Smooth muscle cell (in vitro differentiated cells): ENCODE measurements around the gene VPS26B. TPM values are rescaled to one million over a fixed set of nuclear protein-coding genes. Genes with fewer than 3 reads are reported as not detected.

ENCODE experiments used
- DNase-seq: peaks from one replicate; lab custom pipeline; 2025; ENCODE audit not compliant: unreplicated experiment; lab: John Stamatoyannopoulos, UW
- H2AFZ ChIP-seq: fragments of 200-600 bp; sonication (generic); 2 replicates; pipeline ENCODE4 v1.6.0; 2016; ENCODE audit warnings: antibody characterized with exemption, low read depth, mild to moderate bottlenecking
- H3F3A ChIP-seq: fragments of 200-600 bp; sonication (generic); 2 replicates; pipeline ENCODE4 v1.6.0; 2017; ENCODE audit warnings: antibody characterized with exemption, low read depth
- H3K27ac ChIP-seq: fragments of 200-600 bp; sonication (generic); 2 replicates; pipeline ENCODE4 v1.5.1; 2016; ENCODE audit warnings: low read depth, mild to moderate bottlenecking
- H3K27me3 ChIP-seq: fragments of 200-600 bp; sonication (generic); 2 replicates; pipeline ENCODE4 v1.6.1; 2016; ENCODE audit warnings: low read depth, mild to moderate bottlenecking
- H3K36me3 ChIP-seq: fragments of 200-600 bp; sonication (generic); 2 replicates; pipeline ENCODE4 v1.5.1; 2016; ENCODE audit warnings: low read depth
- H3K4me1 ChIP-seq: fragments of 200-600 bp; sonication (generic); 2 replicates; pipeline ENCODE4 v1.5.1; 2016; ENCODE audit warnings: low read depth
- H3K4me2 ChIP-seq: fragments of 200-600 bp; sonication (generic); 2 replicates; pipeline ENCODE4 v1.6.0; 2016; ENCODE audit warnings: mild to moderate bottlenecking
- H3K4me3 ChIP-seq: fragments of 200-600 bp; sonication (generic); 2 replicates; pipeline ENCODE4 v1.5.1; 2016; ENCODE audit warnings: mild to moderate bottlenecking
- H3K79me2 ChIP-seq: fragments of 200-600 bp; sonication (generic); 2 replicates; pipeline ENCODE4 v1.6.0; 2016; ENCODE audit warnings: low read depth, mild to moderate bottlenecking
- H3K9ac ChIP-seq: fragments of 200-600 bp; sonication (generic); 2 replicates; pipeline ENCODE4 v1.6.0; 2016; ENCODE audit warnings: low read depth
- H3K9me3 ChIP-seq: fragments of 200-600 bp; sonication (generic); replicated peaks from 2 replicates; pipeline ENCODE4 v1.5.1; 2016; ENCODE audit warnings: low read depth
- H4K20me1 ChIP-seq: fragments of 200-600 bp; sonication (generic); 2 replicates; pipeline ENCODE4 v1.6.0; 2016; ENCODE audit warnings: low read depth
- WGBS: methylation state at CpG from one replicate; pipeline ENCODE4 v1.1.7; 2016; ENCODE audit warnings: low lambda C conversion rate; 5-methylcytosine and 5-hydroxymethylcytosine counted together
- polyA plus RNA-seq: library from polyadenylated mRNA; unstranded; fragments of >200 nt; fragmentation: Nextera tagmentation; extraction: Ambion mirVana; gene quantifications from 2 replicates; pipeline ENCODE4 v1.2.1, GENCODE V29; 2016
- total RNA-seq: library from RNA; depleted of rRNA; stranded (reverse); fragments of >200 nt; gene quantifications from 2 replicates; pipeline ENCODE4 v1.2.3, GENCODE V29; 2014
- TF ChIP-seq, protein P1 (sequence below): fragments of 200-600 bp; sonication (generic); IDR thresholded peaks from 2 replicates; pipeline ENCODE4 v1.5.1; 2017; ENCODE audit warnings: borderline replicate concordance, mild to moderate bottlenecking, antibody characterized with exemption; ENCODE audit not compliant: insufficient read depth, poor library complexity, severe bottlenecking

VPS26B gene
- total and polyA plus RNA-seq, 2 experiments from 2014 or later: 30.7 to 48.4 TPM

DNA sequence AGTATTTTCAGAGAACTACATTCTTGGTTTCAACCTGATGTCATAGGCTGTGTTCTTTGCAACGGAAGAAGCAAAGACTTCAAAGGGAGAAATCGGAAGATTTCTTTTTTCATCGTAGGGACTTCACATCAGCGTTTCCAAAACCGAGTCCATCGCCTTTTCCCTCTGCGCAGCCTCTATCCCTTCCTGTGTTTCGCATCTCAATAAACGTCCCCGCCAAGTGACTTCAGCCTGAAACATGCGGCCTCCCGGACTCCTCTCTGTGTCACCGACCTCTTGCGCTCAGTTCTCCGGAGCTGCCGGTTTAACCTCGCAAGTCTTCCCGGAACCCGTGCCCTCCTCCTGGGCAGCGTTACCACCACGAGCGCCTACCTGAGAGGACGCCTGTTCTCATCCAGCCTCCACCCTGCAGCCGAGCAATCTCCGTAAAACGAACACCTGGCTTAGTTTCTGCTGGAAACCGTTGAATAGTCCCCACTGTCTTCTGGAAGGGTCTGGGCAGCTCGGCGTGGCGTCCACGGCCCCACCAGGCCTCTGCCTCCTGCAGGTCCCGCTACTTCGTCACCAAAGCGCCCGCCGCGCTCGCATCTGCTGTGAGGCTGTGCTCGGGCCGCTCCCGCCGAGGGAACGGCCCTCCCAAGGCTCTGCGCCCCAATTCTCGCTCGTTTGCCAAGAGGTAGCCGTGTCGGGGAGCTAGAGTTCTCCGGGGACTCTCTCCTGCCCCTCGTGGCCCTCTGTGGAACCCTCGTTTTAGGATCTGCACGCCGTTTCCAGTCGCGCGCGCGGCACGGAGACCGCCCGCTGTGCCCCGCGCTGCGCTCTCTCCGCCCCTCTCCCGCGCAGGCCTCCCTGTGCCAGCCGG is 51.3 kb downstream of the VPS26B start, which contains the start of gene GLB1L3:
Gene GLB1L3, plus strand, starts transcription at position 846 of the 862 bp plus-strand sequence. CDS start 362 bp downstream, outside the sequence.
- no peak within 1 kb of the TSS for H3K9ac ChIP-seq
- peaks cover 83% of the 10 kb centered on the region for H3K27me3 ChIP-seq
- no peaks in the 10 kb centered on the region for H3K9me3 ChIP-seq
- WGBS: 1% methylated on average over 68 of the region's 68 CpGs
- H3K4me1 ChIP-seq: peaks cover 17% of the 10 kb centered on the region
- TF ChIP-seq, protein P1, sequence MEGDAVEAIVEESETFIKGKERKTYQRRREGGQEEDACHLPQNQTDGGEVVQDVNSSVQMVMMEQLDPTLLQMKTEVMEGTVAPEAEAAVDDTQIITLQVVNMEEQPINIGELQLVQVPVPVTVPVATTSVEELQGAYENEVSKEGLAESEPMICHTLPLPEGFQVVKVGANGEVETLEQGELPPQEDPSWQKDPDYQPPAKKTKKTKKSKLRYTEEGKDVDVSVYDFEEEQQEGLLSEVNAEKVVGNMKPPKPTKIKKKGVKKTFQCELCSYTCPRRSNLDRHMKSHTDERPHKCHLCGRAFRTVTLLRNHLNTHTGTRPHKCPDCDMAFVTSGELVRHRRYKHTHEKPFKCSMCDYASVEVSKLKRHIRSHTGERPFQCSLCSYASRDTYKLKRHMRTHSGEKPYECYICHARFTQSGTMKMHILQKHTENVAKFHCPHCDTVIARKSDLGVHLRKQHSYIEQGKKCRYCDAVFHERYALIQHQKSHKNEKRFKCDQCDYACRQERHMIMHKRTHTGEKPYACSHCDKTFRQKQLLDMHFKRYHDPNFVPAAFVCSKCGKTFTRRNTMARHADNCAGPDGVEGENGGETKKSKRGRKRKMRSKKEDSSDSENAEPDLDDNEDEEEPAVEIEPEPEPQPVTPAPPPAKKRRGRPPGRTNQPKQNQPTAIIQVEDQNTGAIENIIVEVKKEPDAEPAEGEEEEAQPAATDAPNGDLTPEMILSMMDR: peak; percentile 16
- no peaks in the 10 kb centered on the region for H3F3A ChIP-seq
- H3K27ac ChIP-seq: no peak within 1 kb of the TSS
- no peaks in the 10 kb centered on the region for H4K20me1 ChIP-seq
- peak within 1 kb of the TSS; percentile 86 for H2AFZ ChIP-seq
- peak within 1 kb of the TSS; percentile 88 for H3K4me2 ChIP-seq
- no peak for DNase-seq
- H3K36me3 ChIP-seq: no peaks in the 10 kb centered on the region
- peak within 1 kb of the TSS; percentile 47 for H3K4me3 ChIP-seq
- H3K79me2 ChIP-seq: no peaks in the 10 kb centered on the region

DNA sequence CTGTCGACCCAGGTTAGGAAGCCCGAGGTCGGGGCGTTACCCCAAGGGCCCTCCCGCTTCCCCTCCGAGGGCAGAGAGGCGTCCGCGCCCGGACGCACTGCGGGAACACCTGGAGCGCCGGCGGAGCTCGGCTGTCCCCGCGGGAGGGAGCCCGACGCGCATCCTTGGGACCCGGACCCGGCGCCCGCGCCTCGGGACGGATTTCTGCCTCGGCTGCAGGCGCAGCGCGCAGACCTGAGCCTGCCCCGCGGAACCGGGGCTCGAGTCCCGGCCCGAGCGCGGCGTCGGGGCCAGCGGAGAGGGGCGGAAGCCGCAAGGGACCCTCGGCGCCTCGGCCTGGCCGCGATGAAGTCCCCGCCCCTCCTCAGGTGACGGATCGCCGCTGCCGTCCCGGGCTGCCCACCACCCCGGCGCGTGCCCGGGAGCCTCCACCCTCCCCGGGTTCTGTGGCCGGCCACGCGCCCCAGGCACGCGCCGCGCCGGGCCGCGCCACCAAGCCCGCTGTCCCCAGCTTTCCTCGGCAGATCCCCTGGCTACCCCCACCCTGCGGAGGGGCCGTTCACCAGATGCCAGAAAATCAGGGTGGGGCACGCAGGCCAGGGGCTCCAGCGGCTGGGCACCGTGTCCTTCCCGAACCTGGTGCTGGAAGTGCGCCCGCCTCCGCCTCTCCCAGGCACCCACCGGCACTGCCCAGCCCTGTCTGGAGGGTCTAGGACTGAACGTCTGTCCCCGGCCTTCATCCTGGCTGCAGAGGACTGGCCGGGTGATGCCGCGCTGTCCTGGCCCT is 52.1 kb downstream of the VPS26B start:
- no peak for DNase-seq
- no peaks in the 10 kb centered on the region for H3K9me3 ChIP-seq
- peak overlapping the region; percentile 47 for H3K4me3 ChIP-seq
- peaks cover 17% of the 10 kb centered on the region for H3K4me1 ChIP-seq
- H2AFZ ChIP-seq: peak overlapping the region; percentile 86
- no peak overlapping the region for H3K27ac ChIP-seq
- H3F3A ChIP-seq: no peaks in the 10 kb centered on the region
- no peak overlapping the region for H3K9ac ChIP-seq
- H3K36me3 ChIP-seq: no peaks in the 10 kb centered on the region
- WGBS: 2% methylated on average over 72 of the region's 88 CpGs
- no peaks in the 10 kb centered on the region for H3K79me2 ChIP-seq
- H3K27me3 ChIP-seq: peaks cover 83% of the 10 kb centered on the region
- TF ChIP-seq, protein P1: no peak
- H4K20me1 ChIP-seq: no peaks in the 10 kb centered on the region
- H3K4me2 ChIP-seq: peak overlapping the region; percentile 88

DNA sequence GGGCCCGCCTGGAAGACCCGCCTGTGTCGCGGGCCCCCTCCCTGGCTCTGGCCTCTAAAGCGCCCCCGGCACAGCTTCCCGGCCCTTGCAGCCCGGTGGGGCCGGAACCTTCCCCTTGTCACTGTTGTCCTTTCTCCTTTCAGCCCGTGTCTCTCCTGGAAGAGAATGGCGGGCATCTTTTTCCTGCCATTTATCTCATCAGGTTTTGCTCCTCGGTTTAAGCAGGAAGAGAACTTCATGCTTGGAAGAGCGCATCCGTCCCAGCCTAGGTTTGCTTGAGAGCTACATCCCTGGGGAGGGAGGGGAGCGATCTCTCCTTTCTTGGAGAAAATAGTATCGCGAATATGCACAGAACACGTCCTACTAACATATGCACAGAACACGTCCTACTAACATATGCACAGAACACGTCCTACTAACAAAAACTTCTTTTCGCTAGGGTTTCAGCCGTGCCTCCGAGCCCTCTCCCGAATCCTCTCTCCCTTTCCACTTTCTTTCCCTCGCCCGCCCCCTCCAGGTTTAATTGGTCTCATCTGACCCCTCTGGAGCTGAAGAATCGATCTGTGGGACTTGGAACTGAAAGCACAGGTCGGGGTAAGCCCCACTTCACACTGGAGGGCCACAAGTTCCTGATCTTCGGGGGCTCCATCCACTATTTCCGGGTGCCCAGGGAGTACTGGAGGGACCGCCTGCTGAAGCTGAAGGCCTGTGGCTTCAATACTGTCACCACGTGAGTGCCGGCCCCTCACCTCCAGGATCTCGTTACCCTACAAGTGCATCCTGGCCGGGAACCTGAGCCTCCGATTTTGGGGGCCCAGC is 52.9 kb downstream of the VPS26B start:
- H3F3A ChIP-seq: no peaks in the 10 kb centered on the region
- no peaks in the 10 kb centered on the region for H3K9me3 ChIP-seq
- no peak overlapping the region for H3K27ac ChIP-seq
- H3K4me3 ChIP-seq: no peak overlapping the region
- DNase-seq: no peak
- no peak overlapping the region for H3K9ac ChIP-seq
- H2AFZ ChIP-seq: no peak overlapping the region
- TF ChIP-seq, protein P1: no peak
- H3K27me3 ChIP-seq: peaks cover 79% of the 10 kb centered on the region
- no peaks in the 10 kb centered on the region for H4K20me1 ChIP-seq
- peaks cover 17% of the 10 kb centered on the region for H3K4me1 ChIP-seq
- peak overlapping the region; percentile 88 for H3K4me2 ChIP-seq
- H3K79me2 ChIP-seq: no peaks in the 10 kb centered on the region
- 21% methylated on average over 36 of the region's 36 CpGs for WGBS
- no peaks in the 10 kb centered on the region for H3K36me3 ChIP-seq
